ENCODE results near the gene LZTR1.
"Not testable (repeated sequence)": the region's sequence is repeated elsewhere in the genome, so short reads cannot be mapped to it uniquely, and the experiment has no call there.

Gene LZTR1

DNA sequence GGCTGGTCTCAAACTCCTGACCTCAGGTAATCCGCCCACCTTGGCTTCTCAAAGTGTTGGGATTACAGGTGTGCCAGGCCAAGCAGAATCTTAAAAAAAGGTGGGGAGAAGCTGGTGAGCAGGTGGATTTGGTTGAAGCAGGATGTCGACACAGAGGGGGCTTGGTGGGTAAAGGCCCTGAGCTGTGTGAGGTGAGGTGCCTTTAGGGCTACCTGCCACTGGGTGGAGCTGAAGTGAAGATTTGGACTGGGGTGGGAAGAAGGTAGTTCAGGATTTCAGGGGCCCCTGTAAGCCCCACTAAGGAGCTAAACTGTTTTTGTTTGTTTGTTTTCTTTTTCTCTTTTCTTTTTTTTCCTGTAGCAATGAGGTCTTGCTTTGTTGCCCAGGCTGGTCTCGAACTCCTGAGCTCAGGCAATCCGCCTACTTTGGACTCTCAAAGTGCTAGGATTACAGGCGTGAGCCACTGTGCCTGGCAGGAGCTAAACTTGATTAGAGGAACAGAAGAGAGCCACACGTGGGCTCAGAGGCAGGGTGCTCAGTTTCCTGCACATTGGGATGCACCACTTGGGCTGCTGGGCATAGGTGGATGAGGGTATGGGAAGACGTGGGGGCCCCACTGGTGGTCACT, 38.8 kb downstream of the LZTR1 start:
- DNase-seq: no peak

DNA sequence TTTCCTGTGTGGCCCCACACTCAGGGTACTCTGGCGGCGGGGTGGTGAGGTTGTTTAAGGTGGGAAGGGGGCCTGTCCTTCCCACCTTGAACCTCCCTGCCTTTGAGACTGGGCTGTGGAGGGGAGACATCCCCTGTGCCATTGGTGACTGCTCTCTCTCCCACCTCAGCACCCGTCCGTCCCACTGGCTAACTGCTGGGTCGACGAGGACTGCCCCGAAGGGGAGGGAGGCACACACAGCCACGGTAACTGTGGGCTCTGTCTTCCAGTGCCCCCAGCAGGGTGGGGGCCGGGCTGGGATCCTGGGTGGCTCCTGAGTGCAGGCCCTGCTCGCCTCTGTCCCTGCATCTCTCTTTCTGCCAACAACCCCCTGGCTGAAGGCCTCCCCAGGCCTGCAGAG, 40.4 kb downstream of the LZTR1 start:
- DNase-seq: no peak

DNA sequence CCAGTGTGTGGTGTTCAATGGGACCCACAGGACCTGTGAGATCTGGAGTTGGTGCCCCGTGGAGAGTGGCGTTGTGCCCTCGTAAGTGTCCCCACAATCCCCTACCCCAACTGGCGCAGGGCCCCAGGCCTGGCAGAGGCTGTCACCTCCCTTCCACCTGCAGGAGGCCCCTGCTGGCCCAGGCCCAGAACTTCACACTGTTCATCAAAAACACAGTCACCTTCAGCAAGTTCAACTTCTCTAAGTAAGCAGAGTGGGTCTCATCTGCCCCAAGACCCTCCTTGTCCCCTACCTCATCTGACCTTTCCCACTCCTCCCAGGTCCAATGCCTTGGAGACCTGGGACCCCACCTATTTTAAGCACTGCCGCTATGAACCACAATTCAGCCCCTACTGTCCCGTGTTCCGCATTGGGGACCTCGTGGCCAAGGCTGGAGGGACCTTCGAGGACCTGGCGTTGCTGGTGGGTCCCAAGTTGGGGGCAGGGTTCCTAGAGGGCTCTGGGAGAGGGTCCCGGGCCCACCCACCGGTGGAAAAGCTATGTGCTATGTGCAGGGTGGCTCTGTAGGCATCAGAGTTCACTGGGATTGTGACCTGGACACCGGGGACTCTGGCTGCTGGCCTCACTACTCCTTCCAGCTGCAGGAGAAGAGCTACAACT, 41.0 kb downstream of the LZTR1 start:
- no peak for DNase-seq

DNA sequence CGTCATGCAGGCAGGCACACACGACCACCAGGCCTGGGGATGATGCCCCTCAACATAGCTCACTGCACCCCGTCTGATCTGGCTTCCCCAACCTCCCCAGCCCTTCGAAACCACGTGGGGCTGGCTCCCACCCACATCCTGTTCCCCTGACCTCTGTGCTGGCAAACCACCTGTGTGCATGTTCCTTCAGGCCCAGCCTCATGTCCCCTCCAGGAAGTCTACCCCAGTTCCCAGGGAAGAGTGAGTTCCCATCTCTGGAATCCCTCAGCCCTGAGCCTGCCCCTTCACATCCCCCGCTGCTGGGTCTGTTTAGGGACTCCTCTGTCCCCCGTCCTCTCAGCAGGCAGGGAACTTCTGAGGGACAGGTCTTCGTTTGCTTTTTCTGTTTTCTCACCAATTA, 43.2 kb downstream of the LZTR1 start:
- no peak for DNase-seq

DNA sequence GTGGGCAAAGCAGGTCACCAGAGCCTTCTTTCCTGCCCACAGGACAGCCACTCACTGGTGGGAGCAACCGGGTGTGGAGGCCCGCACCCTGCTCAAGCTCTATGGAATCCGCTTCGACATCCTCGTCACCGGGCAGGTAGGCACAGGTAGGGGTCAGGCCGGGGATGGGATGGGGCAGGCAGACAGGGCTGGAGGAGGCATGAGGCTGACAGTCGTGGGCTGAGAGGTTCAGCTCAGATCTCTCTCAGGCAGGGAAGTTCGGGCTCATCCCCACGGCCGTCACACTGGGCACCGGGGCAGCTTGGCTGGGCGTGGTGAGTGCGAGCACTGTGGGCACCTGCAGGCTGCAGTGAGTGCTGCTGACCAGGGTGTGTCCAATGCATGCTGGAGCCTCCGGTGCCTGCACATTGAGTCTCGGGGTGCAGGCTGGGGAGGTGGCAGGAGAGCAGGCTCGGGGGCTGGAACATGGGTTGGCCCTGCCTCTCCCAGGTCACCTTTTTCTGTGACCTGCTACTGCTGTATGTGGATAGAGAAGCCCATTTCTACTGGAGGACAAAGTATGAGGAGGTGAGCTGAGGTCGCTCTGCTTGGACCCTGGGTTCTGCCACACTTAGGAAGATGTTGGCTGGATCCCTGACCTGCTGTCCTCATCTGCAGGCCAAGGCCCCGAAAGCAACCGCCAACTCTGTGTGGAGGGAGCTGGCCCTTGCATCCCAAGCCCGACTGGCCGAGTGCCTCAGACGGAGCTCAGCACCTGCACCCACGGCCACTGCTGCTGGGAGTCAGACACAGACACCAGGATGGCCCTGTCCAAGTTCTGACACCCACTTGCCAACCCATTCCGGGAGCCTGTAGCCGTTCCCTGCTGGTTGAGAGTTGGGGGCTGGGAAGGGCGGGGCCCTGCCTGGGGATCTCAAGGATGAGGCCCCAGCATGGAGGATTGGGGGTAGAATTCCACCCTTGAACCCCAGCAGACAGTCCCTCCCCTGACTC, 44.0 kb downstream of the LZTR1 start:
- DNase-seq: no peak

DNA sequence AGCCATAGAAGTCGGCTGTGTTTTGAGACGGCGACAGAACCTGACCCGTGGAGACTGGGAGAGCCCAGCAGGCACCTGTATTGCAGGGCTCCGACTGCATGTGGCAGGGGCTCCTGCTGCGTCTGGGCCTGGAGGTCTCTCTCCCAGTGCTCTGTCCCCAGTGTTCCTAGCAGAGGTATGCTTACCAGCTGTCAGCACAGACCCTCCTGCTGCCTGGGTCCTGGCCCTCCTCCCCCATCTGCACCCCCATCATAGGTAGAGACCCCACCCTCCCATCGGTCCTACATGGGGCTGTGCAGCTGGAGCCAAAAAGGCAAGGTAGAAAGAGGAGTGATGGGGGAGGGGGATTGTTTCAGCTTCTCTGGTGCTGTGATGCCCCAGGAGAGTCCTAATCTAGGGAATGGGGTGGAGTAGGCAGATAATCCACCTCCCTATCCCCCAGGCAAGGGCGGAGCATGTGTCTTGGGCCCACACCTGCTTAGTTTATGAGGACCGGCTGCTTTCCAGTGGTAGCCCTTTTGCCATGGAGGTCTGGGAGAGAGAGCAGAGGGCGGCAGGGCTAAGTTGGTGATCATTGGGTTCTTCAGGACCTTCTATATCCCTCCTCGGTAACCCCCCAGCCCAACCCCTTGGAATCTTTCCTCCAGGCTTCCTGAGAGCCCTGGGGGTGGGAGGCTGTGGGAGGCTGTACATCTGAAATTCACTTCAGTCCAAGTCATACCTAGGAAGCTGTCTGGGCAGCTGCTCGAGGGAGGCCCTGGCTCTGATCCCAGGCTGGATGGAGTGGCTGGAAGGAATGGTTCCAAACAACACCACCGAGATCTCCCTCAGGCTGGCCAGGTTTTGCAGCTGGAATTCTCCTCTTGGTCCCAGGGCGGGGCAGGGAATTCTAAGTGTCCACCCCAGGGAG, 44.9 kb downstream of the LZTR1 start:
- DNase-seq: peak; percentile 44

DNA sequence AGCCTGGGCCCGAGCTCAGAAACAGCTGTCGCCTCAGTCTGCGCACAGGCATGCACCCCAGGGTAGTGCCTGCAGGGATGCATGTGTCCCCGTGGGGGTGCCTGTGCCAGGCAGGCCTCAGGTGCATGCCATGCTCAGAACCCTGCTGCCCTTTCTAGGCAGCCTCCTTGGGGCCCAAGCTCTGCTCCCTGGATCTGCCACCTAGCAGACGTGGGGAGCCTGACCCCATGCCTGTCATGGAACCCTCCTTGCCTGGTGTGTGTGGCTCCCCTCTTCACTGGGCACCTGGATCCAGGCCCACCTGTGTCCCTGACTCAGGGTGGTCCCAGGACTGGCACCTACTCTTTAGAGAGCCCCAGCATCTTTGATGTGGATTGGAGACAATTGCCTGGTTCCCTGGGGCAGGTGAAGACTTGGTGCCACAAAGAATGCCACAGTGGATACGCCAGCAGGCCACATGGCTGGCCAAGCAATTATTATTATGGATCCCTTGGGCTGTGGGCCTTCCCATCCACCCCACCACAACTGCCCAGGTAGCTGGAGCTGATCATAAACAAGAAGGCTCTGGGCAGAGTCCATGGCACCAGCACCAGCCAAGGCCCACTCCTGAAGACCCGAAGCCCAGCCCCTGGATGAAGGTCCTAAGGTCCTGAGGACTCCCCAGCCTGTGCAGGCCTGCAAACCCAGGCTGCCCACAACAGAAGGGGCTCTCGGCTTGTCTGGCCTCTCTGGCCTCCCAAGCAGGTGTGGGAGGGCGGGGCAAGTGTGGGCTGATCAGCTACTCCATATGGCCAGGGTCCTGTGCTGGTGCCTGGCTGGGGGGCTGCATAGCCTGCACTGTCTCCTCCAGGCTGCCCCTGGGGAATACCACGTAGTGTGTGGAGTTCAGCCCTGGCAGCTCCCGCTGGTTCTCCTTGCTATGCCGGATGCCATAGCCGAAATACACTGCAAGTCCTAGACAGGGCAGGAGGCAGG, 46.5 kb downstream of the LZTR1 start:
- no peak for DNase-seq

DNA sequence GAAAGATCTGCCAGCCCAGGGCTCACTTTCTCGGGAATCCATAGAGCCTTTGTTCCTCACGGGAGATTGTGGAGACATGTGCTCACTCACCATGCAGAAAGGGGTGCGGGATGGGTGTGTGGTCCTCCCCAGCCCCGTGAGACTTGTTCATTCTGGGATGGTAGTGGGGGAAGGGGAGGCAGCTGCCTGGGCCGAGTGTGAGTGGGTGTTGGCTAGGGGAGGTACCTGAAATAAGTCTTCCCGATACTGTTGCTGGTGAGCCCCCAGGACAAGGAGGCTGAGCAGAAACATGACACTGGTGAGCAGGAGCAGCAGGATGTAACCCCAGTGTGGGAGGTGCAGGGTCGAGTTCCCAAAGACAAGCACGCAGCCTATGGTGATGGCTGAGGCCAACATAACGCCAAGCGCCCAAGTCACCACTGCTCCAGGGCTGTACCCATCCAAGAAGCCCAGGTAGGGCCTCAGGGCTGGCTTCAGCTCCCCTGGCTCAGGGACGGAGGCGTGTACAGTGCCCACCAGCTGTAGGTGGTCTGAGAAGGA, 47.5 kb downstream of the LZTR1 start:
- no peak for DNase-seq

DNA sequence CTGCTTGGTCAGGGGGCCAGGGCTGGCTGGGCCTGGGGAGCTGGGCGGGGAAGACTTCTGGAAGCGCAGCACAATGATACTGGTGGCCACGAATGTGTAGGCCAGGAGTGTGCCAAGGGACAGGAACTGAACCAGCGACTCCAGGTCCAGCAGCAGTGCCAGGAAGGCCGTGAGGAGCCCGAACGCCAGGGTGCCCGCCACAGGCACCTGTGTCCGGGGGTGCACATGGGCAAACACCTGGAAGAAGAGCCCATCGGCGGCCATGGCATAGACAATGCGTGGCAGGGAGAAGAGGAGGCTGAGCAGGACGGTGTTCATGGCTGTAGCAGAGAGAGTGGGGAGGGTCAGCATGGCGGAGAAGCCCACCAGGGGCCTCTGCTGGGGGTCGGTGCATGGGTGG, 47.9 kb downstream of the LZTR1 start:
- no peak for DNase-seq

DNA sequence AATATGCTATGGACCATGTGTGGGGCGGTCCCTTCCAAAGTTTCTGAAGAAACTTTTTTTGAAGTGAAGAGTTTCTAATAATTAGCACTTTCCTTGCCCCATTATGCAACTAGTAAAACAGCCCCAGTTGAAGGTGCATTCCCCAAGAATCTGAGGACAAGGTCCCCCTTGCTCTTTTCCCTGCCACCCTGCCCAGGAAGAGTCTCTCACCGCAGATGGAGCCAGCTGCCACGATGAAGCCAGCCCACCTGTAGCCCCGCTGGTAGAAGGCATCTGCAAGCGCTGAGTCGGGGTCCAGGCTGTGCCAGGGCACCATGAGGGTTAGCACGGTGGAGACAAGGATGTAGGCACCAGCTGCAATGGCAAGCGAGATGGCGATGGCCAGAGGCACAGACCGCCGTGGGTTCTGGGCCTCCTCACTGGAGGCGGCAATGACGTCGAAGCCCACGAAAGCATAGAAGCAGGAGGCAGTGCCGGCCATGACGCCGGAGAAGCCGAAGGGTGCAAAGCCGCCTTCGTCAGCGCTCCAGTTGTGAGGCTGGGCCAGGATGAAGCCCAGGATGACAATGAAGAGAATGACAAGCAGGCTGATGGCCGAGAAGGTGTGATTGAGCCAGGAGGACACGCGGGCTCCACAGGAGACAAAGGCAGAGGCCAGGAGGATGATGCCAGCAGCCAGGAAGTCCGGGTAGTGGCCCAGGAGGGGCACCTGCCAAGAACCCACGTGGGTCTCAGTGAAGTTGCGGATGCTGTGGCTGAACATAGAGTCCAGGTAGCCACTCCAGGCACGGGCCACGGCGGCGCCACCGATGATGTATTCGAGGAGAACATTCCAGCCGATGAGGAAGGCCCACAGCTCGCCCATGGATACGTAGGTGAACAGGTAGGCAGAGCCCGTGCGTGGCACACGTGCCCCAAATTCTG, 48.8 kb downstream of the LZTR1 start:
- no peak for DNase-seq

DNA sequence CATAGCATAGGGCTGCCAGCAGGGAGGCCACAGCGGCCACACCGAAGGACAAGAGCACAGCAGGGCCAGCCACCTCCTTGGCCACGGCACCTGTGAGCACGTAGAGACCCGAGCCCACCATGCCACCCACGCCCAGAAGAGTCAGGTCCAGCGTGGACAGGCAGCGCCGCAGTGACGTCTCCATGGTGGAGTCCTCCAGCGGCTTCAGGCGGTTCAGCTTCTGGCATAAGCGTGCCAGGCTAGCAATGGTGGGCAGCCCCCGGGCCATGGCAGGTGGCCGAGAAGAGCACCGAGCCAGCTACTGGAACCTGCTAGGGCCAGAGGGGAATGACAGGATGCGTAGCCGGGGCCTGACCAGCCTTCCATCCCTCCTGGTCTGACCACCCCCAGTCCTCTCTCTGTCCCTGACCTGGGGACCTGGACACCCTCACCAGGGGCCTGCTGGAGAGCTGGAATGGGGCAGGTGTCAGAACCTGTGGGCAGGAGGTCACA, 49.5 kb downstream of the LZTR1 start:
- no peak for DNase-seq

DNA sequence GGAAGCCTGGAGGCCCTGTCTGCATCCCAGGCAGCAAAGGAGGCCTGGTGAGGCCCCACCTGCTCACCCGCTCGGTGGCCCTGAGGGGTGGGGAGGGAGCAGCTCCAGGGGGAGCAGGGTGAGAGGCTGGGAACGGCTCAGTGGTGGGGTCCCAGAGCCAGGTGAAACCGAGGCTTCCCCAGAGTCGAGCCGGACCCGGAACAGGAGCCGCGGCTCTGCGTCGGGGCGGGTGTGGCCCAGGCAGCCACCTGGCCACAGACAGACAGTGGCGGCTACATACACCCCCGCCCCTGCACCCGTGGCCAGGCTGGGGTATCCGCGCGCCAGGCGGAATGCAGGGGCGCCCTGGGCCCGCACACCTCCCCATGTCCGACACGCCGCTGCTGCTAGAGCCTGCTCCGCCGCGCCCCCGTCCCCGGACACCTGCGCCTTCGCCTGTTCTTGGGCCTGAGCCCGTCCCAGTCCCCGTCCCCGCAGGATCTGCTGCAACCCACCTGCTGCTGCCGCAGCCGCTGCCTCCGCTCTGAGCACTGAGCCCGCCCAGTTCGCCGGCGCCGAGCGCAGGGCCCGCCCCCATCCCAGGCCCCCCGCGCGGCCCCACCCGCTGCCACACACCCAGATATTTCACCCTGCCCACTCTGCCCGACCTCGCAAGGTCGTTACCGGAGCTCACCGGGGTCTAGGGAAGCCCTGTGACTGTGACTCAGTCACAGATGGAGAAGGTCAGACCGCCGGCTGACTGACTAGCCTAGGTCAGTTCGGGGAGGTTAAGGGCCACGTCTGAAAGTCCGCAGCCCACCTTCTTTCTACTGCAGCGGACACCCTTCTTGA, 50.2 kb downstream of the LZTR1 start, which contains the start of gene SLC7A4:
Gene SLC7A4, minus strand, starts transcription at position 525 of the 831 bp plus-strand sequence. CDS start 749 bp downstream, outside the sequence.
- DNase-seq: no peak

DNA sequence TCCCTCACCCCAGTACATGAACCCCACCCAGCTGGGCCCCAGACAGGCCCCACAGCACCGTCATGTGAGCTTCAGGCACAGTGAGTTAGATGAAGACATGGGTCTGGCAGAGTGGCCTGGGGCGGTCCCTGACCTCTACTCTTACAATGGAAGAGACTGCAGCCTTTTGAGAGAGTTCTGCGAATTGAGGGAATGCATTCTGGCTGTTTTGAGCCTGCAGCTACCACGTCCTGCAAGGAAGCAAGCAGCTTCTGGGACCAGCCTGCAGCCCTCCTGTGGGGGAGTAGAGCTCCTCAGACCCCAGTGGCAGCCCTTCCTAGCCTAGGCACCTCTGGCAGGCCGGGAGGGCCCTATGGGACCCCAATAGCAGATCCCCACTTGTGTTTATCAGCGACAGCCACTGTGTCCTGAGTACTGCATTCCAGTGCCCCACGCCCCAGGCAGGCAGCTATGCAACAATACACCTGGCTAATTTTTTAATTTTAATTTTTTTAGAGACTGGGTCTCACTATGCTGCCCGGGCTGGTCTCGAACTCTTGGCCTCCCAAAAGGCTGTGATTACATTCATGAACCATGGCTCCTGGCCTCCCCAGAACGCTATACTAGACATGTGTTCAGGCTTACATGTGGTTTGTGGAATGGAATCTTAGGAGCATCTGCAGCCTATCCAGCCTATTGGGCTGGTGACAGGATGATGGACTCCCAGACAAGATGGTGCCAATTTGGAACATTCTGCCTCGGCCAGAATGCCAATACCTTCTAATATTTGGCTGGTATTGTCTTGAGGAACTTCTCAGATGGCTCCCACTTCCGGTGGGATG, 51.0 kb downstream of the LZTR1 start:
- no peak for DNase-seq

DNA sequence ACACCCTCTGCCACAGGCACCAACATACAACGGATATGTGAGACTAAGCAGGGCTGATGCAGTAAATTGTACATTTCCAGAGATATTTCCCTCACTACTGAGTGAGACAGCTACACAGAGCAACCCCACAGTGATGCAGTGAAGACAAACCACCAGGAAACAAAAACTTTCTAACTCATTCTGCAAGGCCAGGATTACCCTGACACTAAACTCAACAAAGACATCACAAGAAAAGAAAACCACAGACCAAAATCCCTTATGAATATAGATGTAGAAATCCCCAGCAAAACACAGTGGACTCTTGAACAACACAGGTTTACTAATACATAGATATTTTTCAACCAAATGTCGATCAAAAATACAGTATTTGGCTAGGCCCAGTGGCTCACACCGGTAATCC, 51.8 kb downstream of the LZTR1 start:
- no peak for DNase-seq

DNA sequence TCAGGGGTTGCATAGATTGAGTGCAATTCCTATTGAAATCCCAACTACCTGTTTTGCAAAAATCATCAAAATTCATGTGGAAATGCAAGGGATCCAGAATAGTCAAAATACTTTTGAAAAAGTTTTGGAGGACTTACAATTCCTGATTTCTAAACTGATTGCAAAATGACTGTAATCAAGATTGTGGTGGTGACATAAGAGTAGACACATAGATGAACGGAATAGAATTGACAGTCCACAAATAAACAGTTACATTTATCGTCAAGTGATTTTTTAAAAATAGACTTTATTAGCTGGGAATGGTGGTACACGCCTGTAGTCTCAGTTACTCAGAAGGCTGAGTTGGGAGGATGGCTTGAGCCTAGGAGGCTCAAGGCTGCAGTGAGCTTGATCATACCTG, 52.9 kb downstream of the LZTR1 start:
- DNase-seq: no peak

DNA sequence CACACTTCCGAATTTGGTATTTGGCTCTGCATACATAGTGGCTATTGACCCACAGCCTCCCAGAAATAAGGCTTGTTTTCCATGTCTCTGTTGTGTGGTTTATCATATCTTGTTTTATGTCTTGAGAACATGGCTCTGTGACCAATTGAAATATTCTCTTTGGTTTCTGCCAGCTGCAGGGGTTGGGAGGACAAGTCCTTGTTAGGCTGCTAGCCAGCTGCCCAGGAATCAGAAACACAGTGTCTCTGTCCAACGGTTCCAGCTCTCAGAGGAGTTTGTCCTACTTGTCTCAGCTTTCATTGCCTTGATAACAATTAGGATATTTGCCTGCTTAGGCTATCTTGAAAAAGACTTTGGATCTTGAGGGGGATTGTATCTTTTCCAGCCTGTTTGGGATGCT, 56.3 kb downstream of the LZTR1 start:
- no peak for DNase-seq

DNA sequence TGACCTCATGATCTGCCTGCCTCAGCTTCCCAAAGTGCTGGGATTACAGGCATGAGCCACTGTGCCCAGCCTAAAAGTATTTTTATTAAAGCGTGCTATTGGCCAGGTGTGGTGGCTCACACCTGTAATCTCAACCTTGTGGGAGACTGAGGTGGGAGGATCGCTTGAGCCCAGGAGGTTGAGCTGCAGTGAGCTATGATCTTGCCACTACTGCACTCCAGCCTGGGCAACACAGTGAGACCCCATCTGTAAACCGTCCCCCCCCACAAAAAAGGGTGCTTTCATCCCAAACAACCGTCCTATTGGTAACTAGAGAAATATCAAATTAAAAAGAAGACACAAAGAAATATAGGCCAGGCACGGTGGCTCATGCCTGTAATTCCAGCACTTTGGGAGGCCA, 57.1 kb downstream of the LZTR1 start:
- DNase-seq: not testable (repeated sequence)

DNA sequence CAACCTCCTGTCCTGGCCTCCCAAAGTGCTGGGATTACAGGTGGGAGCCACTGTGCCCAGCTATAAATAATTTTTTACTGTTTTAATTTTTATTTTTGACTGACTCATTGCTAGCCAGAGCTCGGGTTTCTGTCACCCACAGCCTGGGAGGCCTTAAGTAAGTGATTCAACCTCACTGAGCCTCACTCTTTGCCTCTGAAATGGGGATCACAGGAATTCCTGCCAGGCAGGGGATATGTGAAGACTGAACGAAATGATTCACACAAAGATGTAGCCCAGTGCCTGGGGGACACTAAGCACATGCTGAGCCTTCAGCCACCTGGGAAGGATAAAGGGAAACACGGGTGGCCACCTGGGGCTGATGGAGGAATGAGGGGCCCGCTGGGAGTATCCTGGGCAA, 59.8 kb downstream of the LZTR1 start:
- DNase-seq: no peak

Data from DMS 273 treated with DMSO at 0.1 percent for 48 hours (cell line).